Measurements from ENCODE around the gene RBM3.
"Not testable (repeated sequence)": the region's sequence is repeated elsewhere in the genome, so short reads cannot be mapped to it uniquely, and the experiment has no call there.

RBM3 gene

DNA sequence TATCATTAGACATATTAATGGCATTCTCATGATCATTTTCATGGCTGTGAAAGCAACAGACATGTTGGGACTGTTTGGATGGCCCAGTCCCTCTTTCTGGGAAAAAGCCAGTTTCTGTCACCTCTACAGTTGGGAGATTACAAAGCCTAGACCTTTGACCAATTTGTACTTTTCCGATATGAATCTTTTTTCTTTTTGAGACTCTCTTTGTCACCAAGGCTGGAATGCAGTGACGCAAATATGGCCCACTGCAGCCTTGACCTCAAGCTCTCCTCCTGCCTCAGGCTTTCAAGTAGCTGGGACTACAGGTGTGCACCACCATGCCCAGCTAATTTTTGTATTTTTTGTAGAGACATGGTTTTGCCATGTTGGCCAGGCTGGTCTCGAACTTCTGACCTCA, 25.4 kb upstream of the RBM3 start:
- Histone ChIP-seq H3K27ac (no peak overlapping the region), H3K36me3 (peaks cover 0 to 40% (median 10%) of the 10 kb centered on the region in 3 donors), H3K27me3 (no peaks in the 10 kb centered on the region), H3K4me1 (no peaks in the 10 kb centered on the region), H3K9me3 (no peaks in the 10 kb centered on the region), H3K4me3 (no peak overlapping the region)
- intact Hi-C loops (cut with DNase I; ENCODE audit: low total_unique reads): no loop called here
- TF ChIP-seq, protein P1, sequence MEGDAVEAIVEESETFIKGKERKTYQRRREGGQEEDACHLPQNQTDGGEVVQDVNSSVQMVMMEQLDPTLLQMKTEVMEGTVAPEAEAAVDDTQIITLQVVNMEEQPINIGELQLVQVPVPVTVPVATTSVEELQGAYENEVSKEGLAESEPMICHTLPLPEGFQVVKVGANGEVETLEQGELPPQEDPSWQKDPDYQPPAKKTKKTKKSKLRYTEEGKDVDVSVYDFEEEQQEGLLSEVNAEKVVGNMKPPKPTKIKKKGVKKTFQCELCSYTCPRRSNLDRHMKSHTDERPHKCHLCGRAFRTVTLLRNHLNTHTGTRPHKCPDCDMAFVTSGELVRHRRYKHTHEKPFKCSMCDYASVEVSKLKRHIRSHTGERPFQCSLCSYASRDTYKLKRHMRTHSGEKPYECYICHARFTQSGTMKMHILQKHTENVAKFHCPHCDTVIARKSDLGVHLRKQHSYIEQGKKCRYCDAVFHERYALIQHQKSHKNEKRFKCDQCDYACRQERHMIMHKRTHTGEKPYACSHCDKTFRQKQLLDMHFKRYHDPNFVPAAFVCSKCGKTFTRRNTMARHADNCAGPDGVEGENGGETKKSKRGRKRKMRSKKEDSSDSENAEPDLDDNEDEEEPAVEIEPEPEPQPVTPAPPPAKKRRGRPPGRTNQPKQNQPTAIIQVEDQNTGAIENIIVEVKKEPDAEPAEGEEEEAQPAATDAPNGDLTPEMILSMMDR (IDR thresholded peaks at IDR 0.05): no peak
- DNase-seq: no peak

- peaks cover 0 to 54% (median 26%) of the 10 kb centered on the region in 3 donors for H3K36me3 ChIP-seq
- DNase-seq; H3K4me1 ChIP-seq; H3K9me3 ChIP-seq; intact Hi-C loops (cut with DNase I; ENCODE audit: low total_unique reads); H3K27ac ChIP-seq; H3K4me3 ChIP-seq; H3K27me3 ChIP-seq: not testable (repeated sequence)
Measured at GRCh38 chrX:48555731-48556325, 18.5 kb upstream of the RBM3 start.

DNA sequence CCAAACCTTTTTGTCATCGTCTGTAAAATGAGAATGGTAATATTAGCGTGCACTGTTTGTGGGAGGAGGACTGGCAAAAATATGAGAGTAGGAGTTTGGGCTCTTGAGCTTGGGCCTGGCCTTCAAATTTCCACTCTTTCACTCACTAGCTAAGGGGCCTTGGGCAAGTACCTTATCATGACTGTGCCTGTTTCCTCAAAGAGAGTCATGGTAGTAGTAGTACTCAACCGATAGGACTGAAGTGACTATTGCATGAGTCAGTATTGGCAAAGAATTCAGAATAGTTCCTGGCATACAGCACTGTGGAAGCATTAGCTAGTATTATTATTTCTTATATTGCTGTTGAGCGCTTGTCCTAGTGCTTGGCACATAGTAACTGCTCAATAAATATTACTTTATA, 16.0 kb upstream of the RBM3 start:
- no peak for DNase-seq
- intact Hi-C loops (cut with DNase I; ENCODE audit: low total_unique reads): no loop called here
- H3K4me3 ChIP-seq: no peak overlapping the region
- H3K27ac ChIP-seq: no peak overlapping the region
- H3K27me3 ChIP-seq: no peaks in the 10 kb centered on the region
- TF ChIP-seq, protein P1 (IDR thresholded peaks at IDR 0.05): no peak
- no peaks in the 10 kb centered on the region for H3K4me1 ChIP-seq
- H3K36me3 ChIP-seq: peaks cover 0 to 63% (median 31%) of the 10 kb centered on the region in 3 donors
- H3K9me3 ChIP-seq: no peaks in the 10 kb centered on the region

DNA sequence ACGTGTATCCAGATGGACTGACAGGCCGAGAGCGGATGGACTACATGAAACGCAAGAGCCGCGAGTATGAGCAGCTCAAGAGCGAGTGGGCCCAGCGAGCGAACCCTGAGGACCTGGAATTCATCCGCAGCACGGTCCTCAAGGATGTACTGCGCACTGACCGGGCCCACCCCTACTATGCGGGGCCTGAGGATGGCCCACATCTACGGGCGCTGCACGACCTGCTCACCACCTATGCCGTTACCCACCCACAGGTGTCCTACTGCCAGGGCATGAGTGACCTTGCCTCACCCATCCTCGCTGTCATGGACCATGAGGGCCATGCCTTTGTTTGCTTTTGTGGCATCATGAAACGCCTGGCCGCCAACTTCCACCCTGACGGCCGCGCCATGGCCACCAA, 14.6 kb upstream of the RBM3 start:
- intact Hi-C loops (cut with DNase I; ENCODE audit: low total_unique reads): no loop called here
- Histone ChIP-seq H3K4me3 (no peak overlapping the region), H3K36me3 (peaks cover 0 to 75% (median 30%) of the 10 kb centered on the region in 3 donors), H3K27me3 (no peaks in the 10 kb centered on the region), H3K4me1 (no peaks in the 10 kb centered on the region), H3K27ac (no peak overlapping the region), H3K9me3 (no peaks in the 10 kb centered on the region)
- TF ChIP-seq, protein P1 (IDR thresholded peaks at IDR 0.05): no peak
- no peak for DNase-seq

DNA sequence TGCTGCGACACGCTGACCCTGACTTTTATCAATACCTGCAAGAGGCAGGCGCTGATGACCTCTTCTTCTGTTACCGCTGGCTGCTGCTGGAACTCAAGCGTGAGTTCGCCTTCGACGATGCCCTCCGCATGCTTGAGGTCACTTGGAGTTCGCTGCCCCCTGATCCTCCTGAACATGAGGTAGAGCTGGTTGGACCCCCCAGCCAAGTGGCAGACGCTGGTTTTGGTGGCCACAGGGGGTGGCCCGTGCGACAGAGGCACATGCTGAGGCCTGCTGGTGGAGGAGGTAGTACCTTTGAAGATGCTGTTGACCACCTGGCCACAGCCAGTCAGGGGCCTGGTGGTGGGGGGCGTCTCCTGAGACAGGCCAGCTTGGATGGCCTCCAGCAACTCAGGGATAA, 14.2 kb upstream of the RBM3 start:
- DNase-seq: no peak
- intact Hi-C loops (cut with DNase I; ENCODE audit: low total_unique reads): no loop called here
- TF ChIP-seq, protein P1 (IDR thresholded peaks at IDR 0.05): no peak
- H3K27ac ChIP-seq: no peak overlapping the region
- peaks cover 0 to 73% (median 26%) of the 10 kb centered on the region in 3 donors for H3K36me3 ChIP-seq
- H3K27me3 ChIP-seq: no peaks in the 10 kb centered on the region
- H3K4me3 ChIP-seq: no peak overlapping the region
- H3K4me1 ChIP-seq: no peaks in the 10 kb centered on the region
- H3K9me3 ChIP-seq: no peaks in the 10 kb centered on the region

- Histone ChIP-seq H3K36me3 (peaks cover 0 to 68% (median 20%) of the 10 kb centered on the region in 3 donors), H3K27me3 (no peaks in the 10 kb centered on the region), H3K27ac (no peak overlapping the region), H3K9me3 (no peaks in the 10 kb centered on the region), H3K4me3 (no peak overlapping the region), H3K4me1 (no peaks in the 10 kb centered on the region)
- intact Hi-C loops (cut with DNase I; ENCODE audit: low total_unique reads): no loop called here
- DNase-seq: no peak
- TF ChIP-seq, protein P1 (IDR thresholded peaks at IDR 0.05): no peak
Measured at GRCh38 chrX:48560681-48561080, 13.6 kb upstream of the RBM3 start.

Measured in tibial artery (tissue), 4 donors.